GM19025 (cell line): ENCODE measurements around the gene DOCK1.

Experiments used
- ATAC-seq: cut with Tn5 transposase; IDR thresholded peaks from one replicate; pipeline ENCODE4 v1.9.1; 2021; ENCODE audit warnings: mild to moderate bottlenecking, low read depth, moderate library complexity; ENCODE audit not compliant: unreplicated experiment

DOCK1 gene

DNA sequence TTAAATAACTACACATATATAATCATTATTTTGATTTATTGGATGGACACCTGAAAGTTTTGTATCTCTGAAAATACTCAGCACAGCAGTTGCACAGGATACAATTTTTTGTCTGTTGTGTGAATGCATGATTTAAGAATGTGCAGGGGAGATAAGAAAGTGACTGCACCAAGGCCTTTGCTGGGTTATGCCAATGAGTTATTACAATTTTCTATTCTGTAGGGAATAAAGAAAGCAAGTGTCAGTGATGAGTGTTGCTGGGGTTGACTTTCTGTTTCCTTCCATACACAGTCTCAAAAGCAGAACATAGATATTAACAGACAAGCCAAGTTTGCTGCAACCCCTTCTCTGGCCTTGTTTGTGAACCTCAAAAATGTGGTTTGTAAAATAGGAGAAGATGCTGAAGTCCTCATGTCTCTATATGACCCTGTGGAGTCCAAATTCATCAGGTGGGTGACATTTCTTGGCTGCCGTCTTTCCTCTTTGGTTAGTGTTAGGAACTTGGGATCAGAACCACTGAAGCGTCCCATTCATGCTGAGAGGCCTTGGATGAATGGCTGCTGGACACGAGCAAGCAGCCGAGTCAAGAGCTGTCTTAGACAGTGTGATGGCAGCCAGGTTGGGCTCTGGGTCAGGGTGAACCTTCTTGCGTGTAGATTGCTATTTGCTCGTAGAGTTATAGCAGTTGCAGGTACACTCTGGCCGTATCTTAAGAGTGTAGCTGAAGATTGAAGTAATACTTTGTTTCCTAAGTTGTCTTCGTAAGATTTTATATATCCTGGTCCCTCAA lies 92.8 kb downstream of the DOCK1 start:
- ATAC-seq, result no peak

DNA sequence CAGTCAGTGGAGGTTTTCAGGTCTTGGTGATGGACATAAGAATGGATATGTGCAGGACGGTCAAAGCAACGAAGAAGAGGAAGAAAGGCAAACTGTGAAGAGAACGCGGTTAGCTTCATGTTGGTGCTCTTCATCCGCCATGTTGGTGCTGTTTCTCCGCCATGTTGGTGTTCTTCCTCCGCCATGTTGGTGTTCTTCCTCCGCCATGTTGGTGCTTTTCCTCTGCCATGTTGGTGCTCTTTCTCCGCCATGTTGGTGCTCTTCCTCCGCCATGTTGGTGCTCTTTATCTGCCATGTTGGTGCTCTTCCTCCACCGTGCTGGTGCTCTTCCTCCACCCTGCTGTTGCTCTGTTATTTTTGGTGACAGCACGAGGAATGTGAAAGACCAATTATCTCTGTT lies 95.4 kb downstream of the DOCK1 start:
- ATAC-seq, result no peak

DNA sequence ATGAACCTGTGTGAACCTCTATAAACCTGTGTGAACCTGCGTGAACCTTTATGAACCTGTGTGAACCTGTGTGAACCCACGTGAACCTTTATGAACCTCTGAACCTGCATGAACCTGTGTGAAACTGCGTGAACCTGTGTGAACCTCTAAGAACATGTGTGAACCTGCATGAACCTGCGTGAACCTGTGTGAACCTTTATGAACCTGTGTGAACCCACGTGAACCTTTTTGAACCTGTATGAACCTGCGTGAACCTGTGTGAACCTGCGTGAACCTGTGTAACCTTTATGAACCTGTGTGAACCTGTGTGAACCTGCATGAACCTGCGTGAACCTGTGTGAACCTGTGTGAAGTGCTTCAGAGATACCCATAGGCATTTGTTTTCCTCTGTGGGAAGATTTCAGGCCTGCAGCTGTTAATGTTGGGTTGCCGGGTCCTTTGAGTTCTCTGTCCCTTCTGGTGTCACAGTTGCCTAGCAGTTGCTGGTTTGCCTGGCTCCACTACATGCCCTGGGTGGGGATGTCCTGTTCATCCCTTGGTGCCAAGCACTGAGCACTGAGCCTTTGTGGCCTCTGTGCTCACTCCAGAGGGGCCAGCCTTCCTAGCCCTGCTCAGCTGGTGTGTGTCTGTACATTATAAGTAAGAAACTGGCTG lies 97.9 kb downstream of the DOCK1 start:
- no peak for ATAC-seq

DNA sequence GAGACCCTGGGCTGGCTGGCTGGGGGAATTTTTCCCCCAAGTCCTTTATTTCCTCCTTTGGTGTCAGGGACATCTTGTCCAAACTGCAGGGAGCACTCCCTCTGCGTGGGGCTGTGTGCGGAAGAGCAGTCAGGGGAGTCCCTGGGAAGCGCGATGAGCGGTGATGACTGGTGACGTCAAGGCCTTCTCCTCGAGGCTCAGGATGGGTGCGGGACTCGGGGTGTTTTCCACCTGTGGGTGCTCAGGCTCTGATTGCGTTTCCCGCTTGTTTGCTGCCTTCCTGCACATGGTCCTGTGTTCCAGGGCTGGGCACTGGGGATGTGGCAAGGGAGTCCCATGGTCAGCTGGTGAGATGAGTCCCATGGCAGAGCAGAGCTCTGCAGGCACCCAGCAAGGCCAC lies 101.2 kb downstream of the DOCK1 start:
- ATAC-seq, result no peak

DNA sequence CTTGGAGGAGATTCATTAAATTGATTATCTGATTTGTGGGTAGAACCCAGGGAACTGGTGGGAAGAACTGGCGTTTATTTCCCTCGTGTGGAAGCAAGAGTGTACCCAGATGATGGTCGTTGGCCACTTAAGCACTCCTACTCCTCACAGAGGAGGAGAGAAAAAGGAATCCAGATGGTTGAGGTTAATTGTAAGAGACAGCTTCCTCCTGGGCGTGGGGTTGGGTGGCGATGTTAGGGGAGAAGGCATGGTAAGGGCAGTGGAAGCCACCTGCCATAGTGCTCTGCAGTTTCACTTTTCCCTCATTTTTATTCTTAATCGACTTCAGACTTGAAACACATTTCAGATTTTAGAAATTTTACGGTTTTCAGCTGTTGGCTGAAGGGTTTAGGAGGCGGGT lies 104.1 kb downstream of the DOCK1 start:
- no peak for ATAC-seq

DNA sequence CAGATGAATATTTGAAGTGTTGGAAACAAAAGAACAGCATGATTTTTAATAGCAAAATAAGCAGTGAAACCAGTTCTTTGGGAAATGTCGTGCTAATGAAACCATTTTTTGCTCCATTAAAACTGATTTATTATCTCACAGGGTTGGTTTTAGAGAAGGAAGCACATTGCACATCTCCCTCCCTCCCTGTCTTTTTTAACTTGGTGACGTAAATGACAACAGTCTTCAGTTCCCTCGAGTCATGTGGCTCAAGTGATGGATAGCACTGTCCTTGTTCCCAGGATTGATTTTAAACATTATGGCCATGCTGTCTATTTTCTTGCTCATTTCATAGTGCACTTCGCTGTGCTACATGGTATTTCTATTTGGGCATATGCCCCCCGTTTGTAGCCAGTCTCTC lies 105.9 kb downstream of the DOCK1 start:
- ATAC-seq, result no peak

DNA sequence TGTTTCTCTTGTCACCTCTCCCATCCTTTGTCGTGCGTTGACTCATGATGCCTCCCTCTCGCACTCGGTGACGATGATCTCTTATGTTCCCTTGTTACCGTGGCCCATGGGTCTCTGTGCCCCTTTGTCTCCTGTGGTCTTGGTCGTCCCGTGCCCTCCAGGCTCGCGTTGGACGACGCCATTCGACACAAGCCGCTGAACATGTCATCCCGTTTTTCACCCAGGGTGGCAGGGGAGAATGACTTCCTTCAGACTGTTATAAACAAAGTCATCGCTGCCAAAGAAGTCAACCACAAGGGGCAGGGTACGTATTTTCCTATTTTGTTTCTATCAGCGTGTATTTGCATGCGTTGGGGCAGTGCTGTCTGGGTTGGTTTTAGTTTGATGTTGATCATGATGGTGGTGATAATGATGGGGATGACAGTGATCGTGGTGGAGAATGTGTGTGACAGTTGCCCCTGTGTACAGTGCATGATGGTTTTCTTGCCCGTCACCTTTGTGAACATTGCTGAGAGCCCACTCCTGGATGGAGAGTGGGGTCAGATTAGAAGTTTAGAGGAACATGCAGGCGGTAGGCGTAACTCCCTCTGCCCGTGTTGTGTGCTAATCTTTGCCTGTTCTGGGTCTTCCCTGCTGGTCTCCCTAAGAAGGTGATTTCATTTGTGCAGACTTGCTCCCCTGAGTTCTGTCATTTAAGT lies 107.0 kb downstream of the DOCK1 start:
- no peak for ATAC-seq

DNA sequence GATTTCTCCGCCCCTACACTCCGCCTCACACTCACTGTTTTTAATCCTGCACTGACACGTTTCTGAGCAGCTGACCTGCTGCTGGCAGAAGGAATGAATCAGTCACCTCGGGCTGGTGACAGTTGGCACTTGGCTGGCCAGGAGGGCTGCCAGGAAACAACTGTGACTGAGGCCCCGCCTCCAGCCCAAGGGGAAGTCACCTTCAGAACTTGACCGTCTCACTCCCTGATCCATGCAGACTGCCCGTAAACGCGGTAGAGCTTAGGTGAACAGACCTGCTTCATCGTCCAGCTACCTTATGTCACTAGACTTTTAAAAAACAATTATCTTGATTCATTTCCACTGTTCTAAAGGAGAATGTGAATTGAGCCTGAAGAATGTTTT lies 107.5 kb downstream of the DOCK1 start:
- ATAC-seq, result no peak

DNA sequence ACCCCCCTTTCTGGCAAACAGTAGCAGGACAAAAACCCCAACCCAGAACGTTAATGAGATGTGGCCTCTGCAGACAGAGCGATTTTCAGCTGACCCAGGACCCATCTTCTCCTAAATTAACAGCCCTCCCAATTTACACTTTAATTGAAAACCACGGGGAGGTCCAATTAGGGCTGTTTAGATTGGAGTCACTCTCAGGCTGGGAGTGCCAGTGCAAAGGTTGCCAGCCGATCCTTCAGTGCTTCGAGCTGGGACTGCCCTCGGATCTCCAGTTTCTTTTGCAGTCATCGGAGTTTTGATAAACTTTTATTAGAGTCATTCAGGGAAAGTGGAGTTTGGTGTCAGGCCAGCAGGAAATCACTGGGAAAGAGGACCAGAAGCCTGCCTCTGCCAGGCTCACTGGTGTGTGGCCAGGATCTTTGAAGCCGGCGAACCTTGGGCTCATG lies 108.0 kb downstream of the DOCK1 start:
- no peak for ATAC-seq

DNA sequence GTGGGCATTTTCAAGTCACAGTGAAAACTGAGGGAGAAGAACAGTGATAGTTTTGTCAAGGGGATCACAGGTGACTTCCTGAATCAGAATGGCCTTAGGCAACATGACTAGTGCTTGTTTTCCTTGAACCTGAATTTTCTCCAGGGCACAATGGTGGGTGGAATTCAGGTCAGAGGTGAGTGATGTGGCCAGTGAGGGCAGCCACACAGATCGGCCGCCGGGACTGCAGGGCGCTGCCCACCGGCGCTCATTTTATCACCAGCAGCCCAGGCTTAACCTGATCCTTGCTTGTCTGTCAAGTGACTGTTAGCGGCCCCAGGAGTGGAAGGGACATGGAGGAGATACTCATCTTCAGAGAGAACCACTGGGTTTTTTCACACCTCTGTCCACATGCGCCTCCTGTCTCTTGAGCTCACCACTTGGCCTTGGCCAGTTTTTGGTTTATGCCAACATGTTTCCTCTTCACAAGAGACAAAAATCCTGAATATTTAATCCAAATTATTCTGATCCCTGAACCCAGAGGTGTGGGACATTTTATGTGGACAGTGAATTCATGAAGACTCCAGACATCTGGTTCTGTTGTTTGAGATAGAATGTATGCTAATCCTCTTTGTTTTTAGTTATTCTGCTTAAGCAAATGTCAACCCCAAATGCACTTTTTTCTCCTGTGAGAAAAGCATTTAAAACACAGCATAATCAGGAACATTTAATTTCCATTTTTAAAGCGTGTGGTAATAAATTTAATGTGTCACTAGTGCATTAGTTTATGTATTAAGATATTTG lies 108.7 kb downstream of the DOCK1 start:
- ATAC-seq, result no peak

DNA sequence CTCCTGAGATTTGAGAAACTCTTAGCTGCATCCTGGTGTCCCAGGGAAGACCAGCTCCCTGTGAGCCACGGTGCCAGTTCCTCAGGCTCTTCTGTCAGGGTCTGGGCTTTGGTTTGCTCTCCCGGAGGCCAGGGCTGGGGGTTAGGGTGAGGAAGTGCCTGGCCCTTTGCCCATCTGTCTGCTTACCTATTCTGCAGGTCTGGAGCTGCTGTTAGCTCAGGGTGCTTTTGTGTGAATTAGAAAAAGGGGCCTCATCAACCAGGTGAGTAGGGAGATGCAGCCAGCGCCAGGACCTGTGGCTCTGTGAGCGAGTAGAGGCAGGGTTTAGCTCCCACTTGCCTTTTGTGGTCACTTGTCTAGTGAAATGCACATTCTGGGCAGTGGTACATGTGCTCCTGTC lies 109.4 kb downstream of the DOCK1 start:
- no peak for ATAC-seq

DNA sequence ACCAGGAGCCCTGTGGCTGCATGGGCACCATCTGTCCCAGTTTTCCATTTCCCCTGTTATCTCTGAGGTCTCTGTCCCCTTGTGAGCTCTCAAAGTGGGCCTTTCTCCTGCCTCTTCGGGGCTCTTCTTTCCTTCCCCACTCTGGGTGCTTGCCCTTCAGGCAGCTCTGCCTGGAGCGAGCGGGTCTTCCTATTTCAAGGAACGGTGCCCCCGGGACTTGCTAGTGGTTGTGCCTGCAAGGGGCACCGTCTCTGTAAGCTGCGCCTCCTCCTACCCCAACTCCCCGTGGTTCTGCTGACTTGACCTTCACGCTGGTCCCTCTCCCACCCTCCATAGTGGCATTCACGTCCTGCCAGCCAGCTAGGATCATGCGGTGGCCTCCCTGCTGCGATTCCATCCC lies 110.1 kb downstream of the DOCK1 start:
- no peak for ATAC-seq

DNA sequence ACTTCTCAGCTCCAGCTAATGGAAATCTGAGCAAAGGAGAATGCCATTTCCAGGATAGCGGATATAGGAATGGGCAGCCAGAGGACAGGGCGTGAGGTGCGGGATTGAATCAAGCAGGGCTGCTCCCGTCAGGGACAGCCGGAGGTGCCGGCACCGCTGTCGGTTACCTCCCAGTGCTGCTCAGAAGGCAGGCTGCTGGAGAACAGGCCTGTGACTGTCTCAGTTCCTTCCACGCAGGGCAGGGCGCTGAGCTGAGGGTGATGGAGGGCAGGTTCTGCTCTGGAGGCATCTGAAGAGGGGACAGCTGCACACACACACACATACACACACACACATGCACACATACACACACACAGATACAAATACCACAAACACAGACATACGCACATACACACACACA lies 111.1 kb downstream of the DOCK1 start:
- ATAC-seq, result no peak

DNA sequence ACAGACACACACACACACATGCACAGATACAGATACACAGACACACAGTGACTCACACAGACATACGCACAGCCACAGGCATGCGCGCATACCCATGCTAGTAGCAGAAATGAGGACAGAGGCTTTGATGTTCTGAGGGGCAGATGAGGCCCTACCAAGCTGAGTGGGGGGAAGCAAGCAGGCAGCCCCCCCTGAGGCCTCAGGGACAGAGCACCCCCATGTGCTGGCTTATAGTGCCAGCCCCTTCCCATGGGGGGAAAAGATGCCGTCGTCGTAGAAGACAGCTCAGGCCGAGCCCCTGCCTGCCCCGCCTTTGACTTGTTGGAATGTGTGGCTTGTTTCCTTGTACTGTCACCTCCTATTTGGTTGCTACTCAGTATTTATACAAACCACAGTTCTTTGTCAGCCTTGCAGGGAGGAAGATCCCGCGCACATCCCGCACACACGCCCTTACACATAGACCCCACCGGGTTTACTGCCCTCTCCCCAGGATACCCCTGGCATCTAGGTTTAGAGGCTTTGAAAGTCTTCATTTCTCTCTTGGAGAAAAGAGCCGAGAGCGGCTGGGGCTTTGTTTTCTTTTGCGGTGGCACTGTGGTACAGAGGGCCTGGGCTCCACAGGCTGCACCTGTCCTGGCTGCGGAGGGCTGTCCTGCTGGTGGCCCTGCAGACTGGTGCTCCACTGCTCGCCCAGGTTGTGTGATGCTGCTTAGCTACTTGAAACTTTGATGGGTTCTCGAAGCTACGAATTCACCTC lies 112.5 kb downstream of the DOCK1 start:
- no peak for ATAC-seq

DNA sequence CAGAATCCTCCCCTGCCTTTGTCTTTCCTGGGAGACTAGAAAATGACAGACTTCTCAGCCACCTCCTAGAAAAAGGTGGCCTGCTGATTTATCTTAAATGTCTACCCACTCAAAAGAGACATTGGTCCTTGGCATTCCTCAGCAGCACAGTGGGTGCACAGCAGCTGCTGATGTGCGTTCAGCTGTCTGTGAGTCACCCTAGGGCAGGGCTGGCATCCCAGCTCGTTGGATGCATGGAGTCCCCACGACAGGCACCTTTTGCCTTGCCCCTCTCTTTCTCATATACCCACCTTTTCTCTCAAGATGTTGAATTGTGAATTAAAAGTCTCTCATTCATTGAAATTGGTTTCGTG lies 113.0 kb downstream of the DOCK1 start:
- ATAC-seq, result no peak

DNA sequence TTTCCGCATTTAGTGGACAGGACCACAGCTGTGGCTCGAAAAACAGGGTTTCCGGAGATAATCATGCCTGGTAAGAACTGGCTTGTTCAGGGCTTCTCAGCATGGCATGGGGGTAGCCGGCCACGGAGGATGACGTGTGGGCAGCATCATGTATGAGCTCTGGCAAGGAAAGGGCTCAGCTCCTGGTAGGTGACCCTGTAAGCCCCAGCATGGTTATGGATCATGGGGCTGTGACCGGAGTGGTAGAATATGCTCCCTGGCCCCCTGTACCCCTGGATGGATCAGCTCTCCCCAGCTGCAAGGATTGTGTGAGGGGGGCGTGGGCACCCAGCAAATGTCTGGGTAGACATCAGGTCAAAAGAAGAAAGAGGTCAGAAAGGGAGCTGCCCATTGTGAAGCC lies 113.5 kb downstream of the DOCK1 start:
- no peak for ATAC-seq

DNA sequence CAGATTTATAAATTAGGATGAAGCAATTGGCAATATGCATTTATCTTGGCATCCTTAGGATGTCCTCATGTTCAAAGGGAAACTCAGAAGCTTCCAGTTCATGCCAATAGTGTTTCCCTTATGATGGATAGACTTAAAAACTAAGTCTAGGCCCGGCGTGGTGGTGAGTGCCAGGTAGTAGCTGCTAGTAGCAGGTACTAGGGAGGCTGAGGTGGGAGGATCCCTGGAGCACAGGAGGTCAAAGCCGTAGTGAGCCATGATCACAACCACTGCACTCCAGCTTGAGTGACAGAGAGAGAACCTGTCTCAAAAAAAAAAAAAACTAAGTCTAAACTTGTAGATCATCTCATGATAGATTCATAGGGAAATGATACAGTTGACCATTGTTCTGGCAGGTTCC lies 115.0 kb downstream of the DOCK1 start:
- no peak for ATAC-seq

DNA sequence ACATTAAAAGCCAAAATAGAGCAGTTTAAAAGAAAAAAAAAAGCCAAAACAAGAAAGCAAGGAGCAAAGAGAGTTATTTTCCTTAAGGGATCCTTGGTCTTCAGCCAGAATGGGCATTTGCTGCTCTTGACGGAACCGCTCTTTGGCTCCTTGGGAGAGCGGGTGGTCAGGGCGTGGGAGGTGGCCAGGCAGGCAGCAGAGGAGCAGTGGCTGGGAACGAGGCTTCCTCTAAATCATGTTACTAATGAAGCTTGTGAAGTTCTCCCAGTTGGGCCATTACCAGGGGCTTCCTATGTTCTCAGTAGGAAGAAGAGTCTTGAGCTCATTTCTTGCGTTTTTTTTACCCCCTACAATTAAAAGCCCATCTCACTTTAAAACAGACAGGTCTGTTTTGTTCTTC lies 116.6 kb downstream of the DOCK1 start:
- ATAC-seq, result no peak

DNA sequence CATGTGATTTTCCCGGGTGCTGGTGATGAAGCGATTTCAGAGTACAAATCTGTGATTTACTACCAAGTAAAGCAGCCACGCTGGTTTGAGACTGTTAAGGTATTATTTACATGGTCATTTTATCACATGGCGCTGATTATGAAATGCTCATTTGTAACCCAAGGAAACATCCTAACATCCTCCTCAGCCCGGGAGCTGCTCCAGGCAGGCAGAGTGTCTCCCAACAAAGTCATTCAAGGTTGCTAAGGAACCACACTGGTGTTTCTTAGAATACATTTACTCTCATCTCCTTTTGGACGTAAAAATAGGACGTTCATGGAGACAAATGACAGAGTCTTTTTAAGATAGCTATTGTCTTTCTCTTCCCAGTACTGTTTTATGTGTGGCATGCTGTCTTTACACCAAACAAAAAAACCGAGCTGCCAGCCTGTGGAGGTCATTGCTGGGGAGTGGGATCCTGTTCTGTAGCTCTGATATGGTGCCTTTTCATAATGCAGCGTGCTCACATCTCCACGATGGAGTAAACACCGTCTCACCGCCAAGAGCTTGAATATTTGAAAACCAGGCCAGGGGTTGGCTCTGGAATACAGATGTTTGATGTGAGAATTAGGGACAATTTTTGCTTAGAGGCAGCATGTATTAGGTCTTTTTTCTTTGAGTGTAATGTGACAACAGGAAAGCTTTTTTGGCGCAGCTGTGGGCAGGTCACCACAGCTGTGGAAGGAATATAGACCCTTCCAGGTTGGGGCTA lies 119.6 kb downstream of the DOCK1 start:
- no peak for ATAC-seq

DNA sequence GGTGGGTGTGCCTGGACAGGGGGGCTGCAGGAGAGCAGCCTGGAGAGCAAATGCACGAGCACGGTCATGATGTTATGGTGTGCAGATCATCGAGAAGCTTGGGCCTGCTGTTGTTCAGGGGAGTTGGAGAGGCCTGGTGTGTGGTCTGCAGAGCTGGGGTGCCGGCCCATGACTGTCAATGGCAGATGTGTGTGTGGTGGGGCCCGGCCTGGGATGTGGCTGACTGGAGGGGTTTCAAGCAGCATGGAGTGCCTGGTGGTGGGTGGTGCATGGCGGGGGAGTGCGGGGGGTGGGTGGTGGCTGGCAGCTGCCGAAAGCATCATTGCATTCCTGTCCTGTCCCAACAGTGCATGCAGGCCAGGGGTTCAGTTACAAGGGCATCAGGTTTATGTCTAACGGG lies 122.6 kb downstream of the DOCK1 start:
- no peak for ATAC-seq
